A673 (cell line): ENCODE measurements around the gene CPNE1. TPM values are rescaled to one million over a fixed set of nuclear protein-coding genes. Genes with fewer than 3 reads are reported as not detected.

ENCODE experiments used
- BruUV-seq: library from RNA; stranded (reverse); fragments of 400-500 nt; replicated peaks from 2 replicates; lab custom pipeline; 2021; lab: Mats Ljungman, UMichigan
- CTCF ChIA-PET: fragments of 300-600 bp; sonication (Branson Sonifier 250); formaldehyde crosslinking; loops from one replicate; lab custom pipeline; 2022; ENCODE audit warnings: antibody characterized with exemption; lab: Charles Lee
- POLR2A ChIA-PET: fragments of 300-600 bp; sonication (Branson Sonifier 250); formaldehyde crosslinking; loops from one replicate; lab custom pipeline; 2022; ENCODE audit warnings: antibody characterized with exemption; ENCODE audit not compliant: low non-redundant PET; lab: Charles Lee
- DNase-seq: peaks from one replicate; pipeline ENCODE4 v3.0.0-alpha.2; 2015; ENCODE audit warnings: low spot score
- H3K27ac ChIP-seq: fragments of 200-600 bp; sonication (generic); 2 replicates; pipeline ENCODE4 v1.5.1; 2016; ENCODE audit warnings: mixed run types, low read depth, mild to moderate bottlenecking, mixed read lengths, antibody characterized with exemption, low read length; ENCODE audit not compliant: poor library complexity, severe bottlenecking
- H3K27me3 ChIP-seq: fragments of 200-600 bp; sonication (generic); replicated peaks from 2 replicates; pipeline ENCODE4 v1.6.1; 2017; ENCODE audit warnings: mixed run types, low read depth, mild to moderate bottlenecking, mixed read lengths, antibody characterized with exemption, low read length; ENCODE audit not compliant: insufficient read depth, poor library complexity
- H3K36me3 ChIP-seq: fragments of 200-600 bp; sonication (generic); 2 replicates; pipeline ENCODE4 v1.6.1; 2016; ENCODE audit warnings: mixed run types, mild to moderate bottlenecking, mixed read lengths, antibody characterized with exemption, low read length; ENCODE audit not compliant: insufficient read depth, poor library complexity, severe bottlenecking
- H3K4me1 ChIP-seq: fragments of 200-600 bp; sonication (generic); 2 replicates; pipeline ENCODE4 v1.6.1; 2017; ENCODE audit warnings: mixed run types, mild to moderate bottlenecking, mixed read lengths, antibody characterized with exemption, low read length; ENCODE audit not compliant: insufficient read depth, poor library complexity, severe bottlenecking
- H3K4me3 ChIP-seq: fragments of 200-600 bp; sonication (generic); 2 replicates; pipeline ENCODE4 v1.5.1; 2016; ENCODE audit warnings: low read depth, mixed run types, mild to moderate bottlenecking, mixed read lengths, low read length; ENCODE audit not compliant: poor library complexity, severe bottlenecking
- H3K9me3 ChIP-seq: fragments of 200-600 bp; sonication (generic); 2 replicates; pipeline ENCODE4 v1.6.1; 2016; ENCODE audit warnings: mixed run types, low read depth, mild to moderate bottlenecking, mixed read lengths, antibody characterized with exemption, low read length; ENCODE audit not compliant: poor library complexity, severe bottlenecking
- CTCF ChIP-seq: fragments of 300-800, 200-600 bp; sonication (generic); conservative IDR thresholded peaks from 2 replicates; pipeline ENCODE4 v1.5.1; 2017; ENCODE audit warnings: low read depth, mild to moderate bottlenecking, antibody characterized with exemption, low read length, moderate library complexity, mixed read lengths
- EZH2 ChIP-seq: fragments of 200-600 bp; sonication (generic); IDR thresholded peaks from 2 replicates; pipeline ENCODE4 v1.6.1; 2017; ENCODE audit warnings: borderline replicate concordance, low read depth, mild to moderate bottlenecking, mixed read lengths, antibody characterized with exemption, low read length; ENCODE audit not compliant: poor library complexity, severe bottlenecking
- intact Hi-C: fragments of 100-400 bp; cut with micrococcal nuclease; formaldehyde crosslinking; loops from one replicate; pipeline ENCODE4 v1.10.0; 2022; ENCODE audit not compliant: unreplicated experiment
- total RNA-seq: library from RNA; stranded (reverse); gene quantifications from 2 replicates; pipeline ENCODE4 v1.2.3, GENCODE V29; 2021

The CPNE1 gene
- total RNA-seq, 1 experiment from 2014 or later, result 273 TPM

GRCh38 chr20:35638751-35639150 lies 25.9 kb downstream of the CPNE1 start:
- no peak for DNase-seq
- Histone ChIP-seq H3K9me3 (no peaks in the 10 kb centered on the region), H3K27me3 (no peaks in the 10 kb centered on the region), H3K4me1 (peaks cover 7% of the 10 kb centered on the region), H3K36me3 (no peaks in the 10 kb centered on the region), H3K4me3 (no peak overlapping the region), H3K27ac (no peak overlapping the region)
- no peak for TF ChIP-seq CTCF
- no peak for TF ChIP-seq EZH2
- no TSS peak for BruUV-seq
- CTCF ChIA-PET, result no interaction called here
- POLR2A ChIA-PET, result no interaction called here
- intact Hi-C loops, result no loop called here

GRCh38 chr20:35637276-35637675 lies 27.4 kb downstream of the CPNE1 start:
- H3K4me1 ChIP-seq, result peaks cover 7% of the 10 kb centered on the region
- CTCF ChIA-PET, result no interaction called here
- DNase-seq, result no peak
- H3K27me3 ChIP-seq, result no peaks in the 10 kb centered on the region
- POLR2A ChIA-PET, result no interaction called here
- no TSS peak for BruUV-seq
- intact Hi-C loops, result no loop called here
- H3K27ac ChIP-seq, result no peak overlapping the region
- TF ChIP-seq CTCF (no peak), EZH2 (no peak)
- H3K36me3 ChIP-seq, result peaks cover 3% of the 10 kb centered on the region
- no peaks in the 10 kb centered on the region for H3K9me3 ChIP-seq
- H3K4me3 ChIP-seq, result no peak overlapping the region

GRCh38 chr20:35636095-35636494 lies 28.6 kb downstream of the CPNE1 start:
- ChIA-PET CTCF (no interaction called here), POLR2A (no interaction called here)
- intact Hi-C loops, result no loop called here
- no peak for TF ChIP-seq EZH2
- no peak for TF ChIP-seq CTCF
- Histone ChIP-seq H3K27ac (peak overlapping the region; percentile 5), H3K4me1 (peaks cover 7% of the 10 kb centered on the region), H3K27me3 (no peaks in the 10 kb centered on the region), H3K9me3 (no peaks in the 10 kb centered on the region), H3K4me3 (no peak overlapping the region), H3K36me3 (peaks cover 15% of the 10 kb centered on the region)
- BruUV-seq, result no TSS peak
- no peak for DNase-seq
